H1 (cell line): ENCODE measurements around the gene ISG20L2. TPM values are rescaled to one million over a fixed set of nuclear protein-coding genes. Genes with fewer than 3 reads are reported as not detected.

ENCODE experiments used
- CHD1 ChIP-seq: IDR thresholded peaks from 2 replicates; pipeline ENCODE4 v1.6.1; 2012; ENCODE audit warnings: low read depth, low read length, improper control_type of control experiment
- EGR1 ChIP-seq: IDR thresholded peaks from 2 replicates; pipeline ENCODE4 v1.6.1; 2011; ENCODE audit warnings: low read depth, low read length, borderline replicate concordance
- RBBP5 ChIP-seq: IDR thresholded peaks from 2 replicates; pipeline ENCODE4 v1.7.1; 2012; ENCODE audit warnings: low read depth, mild to moderate bottlenecking, inconsistent platforms, low read length, moderate library complexity, borderline replicate concordance
- SP1 ChIP-seq: IDR thresholded peaks from 2 replicates; pipeline ENCODE4 v1.6.1; 2011; ENCODE audit warnings: low read depth, low read length
- YY1 ChIP-seq: IDR thresholded peaks from 2 replicates; pipeline ENCODE4 v1.6.1; 2011; ENCODE audit warnings: low read depth, mild to moderate bottlenecking, low read length
- polyA plus RNA-seq, 7 experiments: library from polyadenylated mRNA; depleted of rRNA in 3 of 7; stranded (reverse) in 5 of 7; unstranded in 2 of 7; fragments of >200 nt in 5 of 7; fragments of 200-250 nt in 2 of 7; gene quantifications; 1 replicate in 5 of 7; 2 replicates in 1 of 7; 4 replicates in 1 of 7; pipeline versions ENCODE4 v1.2.1 to v1.2.3, GENCODE V29; 2011 to 2013; ENCODE audit warnings: missing spikeins in 2 of 7, mixed read lengths in 2 of 7
- total RNA-seq: library from RNA; stranded (reverse); fragmentation: NEBNext Ultra II Directional; extraction: Animal tissue kit (Norgen Biotek cat#: 25700); gene quantifications from 2 replicates; pipeline ENCODE4 v1.2.1, GENCODE V29; 2021
- TF ChIP-seq, protein P1 (sequence below): IDR thresholded peaks from 2 replicates; pipeline ENCODE4 v1.6.1; 2012; ENCODE audit warnings: low read length, inconsistent platforms
- TF ChIP-seq, protein P2 (sequence below): IDR thresholded peaks from 2 replicates; pipeline ENCODE4 v1.6.1; 2011; ENCODE audit warnings: low read length, improper control_type of control experiment

Gene ISG20L2
- total and polyA plus RNA-seq, 2 of the 8 experiments (the other 6 are each of a cell fraction or from before 2014, with no cell fraction given), result 47.5 to 53.0 TPM

DNA sequence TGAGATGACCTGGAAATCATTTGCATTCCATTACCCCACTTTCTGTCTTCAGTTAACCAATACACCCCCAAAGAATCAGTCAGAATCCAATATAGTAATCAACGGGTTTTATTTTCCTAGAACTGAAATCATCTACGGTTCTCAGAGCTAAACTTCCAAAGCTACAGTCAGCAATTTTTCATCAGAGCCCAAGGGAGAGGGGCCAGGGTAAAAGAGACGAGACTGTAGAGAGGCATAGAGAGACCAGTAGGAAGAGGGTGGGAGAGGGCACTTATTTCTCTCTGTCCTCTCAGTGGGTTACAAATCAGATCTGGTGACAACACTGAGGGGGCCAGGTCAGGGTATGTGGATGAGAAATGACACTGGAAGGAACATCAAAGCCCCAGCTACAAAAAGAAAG, 13.5 kb upstream of the ISG20L2 start (continued):
- TF ChIP-seq, protein P1, sequence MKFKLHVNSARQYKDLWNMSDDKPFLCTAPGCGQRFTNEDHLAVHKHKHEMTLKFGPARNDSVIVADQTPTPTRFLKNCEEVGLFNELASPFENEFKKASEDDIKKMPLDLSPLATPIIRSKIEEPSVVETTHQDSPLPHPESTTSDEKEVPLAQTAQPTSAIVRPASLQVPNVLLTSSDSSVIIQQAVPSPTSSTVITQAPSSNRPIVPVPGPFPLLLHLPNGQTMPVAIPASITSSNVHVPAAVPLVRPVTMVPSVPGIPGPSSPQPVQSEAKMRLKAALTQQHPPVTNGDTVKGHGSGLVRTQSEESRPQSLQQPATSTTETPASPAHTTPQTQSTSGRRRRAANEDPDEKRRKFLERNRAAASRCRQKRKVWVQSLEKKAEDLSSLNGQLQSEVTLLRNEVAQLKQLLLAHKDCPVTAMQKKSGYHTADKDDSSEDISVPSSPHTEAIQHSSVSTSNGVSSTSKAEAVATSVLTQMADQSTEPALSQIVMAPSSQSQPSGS, result no peak
- TF ChIP-seq EGR1, result no peak
- no peak for TF ChIP-seq CHD1
- TF ChIP-seq, protein P2, sequence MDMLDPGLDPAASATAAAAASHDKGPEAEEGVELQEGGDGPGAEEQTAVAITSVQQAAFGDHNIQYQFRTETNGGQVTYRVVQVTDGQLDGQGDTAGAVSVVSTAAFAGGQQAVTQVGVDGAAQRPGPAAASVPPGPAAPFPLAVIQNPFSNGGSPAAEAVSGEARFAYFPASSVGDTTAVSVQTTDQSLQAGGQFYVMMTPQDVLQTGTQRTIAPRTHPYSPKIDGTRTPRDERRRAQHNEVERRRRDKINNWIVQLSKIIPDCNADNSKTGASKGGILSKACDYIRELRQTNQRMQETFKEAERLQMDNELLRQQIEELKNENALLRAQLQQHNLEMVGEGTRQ, result no peak
- TF ChIP-seq RBBP5, result no peak
- TF ChIP-seq SP1, result no peak
- no peak for TF ChIP-seq YY1
- TF ChIP-seq, all 59 proteins: peak for 0
